Kidney capillary endothelial cell (primary cell): Measurements from ENCODE around the gene EPB41.
A peak's percentile ranks its signal among the peaks of the same experiment; 100 is the strongest.
"Not testable (repeated sequence)": the region's sequence is repeated elsewhere in the genome, so short reads cannot be mapped to it uniquely, and the experiment has no call there.

Experiments used
- DNase-seq: peaks from one replicate; pipeline ENCODE4 v3.0.0-alpha.2; 2018; ENCODE audit warnings: low spot score

The EPB41 gene

GRCh38 chr1:28914228-28915030, at the start of gene EPB41:
TSS of gene EPB41 (plus strand) at chr1:28914569. CDS start at chr1:28987438, 72,869 bp downstream.
- peak; percentile 63 for DNase-seq

GRCh38 chr1:28864695-28865094, 49.7 kb upstream of the EPB41 start:
- no peak for DNase-seq

- DNase-seq: no peak
Measured at GRCh38 chr1:28865997-28866650, 48.2 kb upstream of the EPB41 start.

DNA sequence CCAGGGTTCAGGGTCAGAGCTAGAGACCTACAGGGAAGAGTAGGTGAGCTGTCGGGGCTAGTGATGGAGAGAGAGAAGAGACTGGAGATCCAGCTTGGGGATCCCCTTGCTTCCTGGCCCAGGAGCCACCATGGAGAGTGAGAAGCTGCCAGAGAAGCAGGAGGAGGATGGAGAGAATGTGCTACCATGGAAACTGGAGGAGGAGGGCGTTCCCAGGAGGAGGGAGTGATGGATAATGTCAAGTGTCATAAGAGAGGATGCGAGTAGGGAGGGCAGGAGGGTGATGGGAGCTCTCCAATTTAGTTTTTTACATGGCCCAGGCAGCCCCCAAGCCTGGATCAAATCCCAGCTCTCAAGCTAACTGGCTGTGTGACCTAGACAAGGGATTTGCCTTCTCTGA, 46.5 kb upstream of the EPB41 start:
- no peak for DNase-seq

DNA sequence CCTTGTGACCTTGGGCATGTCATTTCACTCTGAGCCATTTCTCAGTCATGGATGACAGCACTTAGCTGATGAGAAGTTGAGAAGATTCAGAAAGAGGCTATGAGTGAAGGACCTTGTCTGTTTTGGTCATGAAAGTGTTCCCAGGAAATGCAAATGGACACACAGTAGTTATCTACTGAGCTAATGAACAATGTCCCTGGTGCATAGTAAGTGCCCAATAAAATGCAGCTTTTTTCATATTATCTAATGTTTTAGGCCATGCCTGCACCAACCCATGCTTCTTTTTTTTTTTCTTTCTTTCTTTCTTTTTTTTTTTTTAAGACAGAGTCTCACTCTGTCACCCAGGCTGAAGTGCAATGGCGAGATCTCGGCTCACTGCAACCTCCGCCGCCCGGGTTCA, 44.4 kb upstream of the EPB41 start:
- DNase-seq: no peak

- no peak for DNase-seq
Measured at GRCh38 chr1:28871631-28872401, 42.6 kb upstream of the EPB41 start.

- DNase-seq: not testable (repeated sequence)
Measured at GRCh38 chr1:28875134-28875533, 39.2 kb upstream of the EPB41 start.

DNA sequence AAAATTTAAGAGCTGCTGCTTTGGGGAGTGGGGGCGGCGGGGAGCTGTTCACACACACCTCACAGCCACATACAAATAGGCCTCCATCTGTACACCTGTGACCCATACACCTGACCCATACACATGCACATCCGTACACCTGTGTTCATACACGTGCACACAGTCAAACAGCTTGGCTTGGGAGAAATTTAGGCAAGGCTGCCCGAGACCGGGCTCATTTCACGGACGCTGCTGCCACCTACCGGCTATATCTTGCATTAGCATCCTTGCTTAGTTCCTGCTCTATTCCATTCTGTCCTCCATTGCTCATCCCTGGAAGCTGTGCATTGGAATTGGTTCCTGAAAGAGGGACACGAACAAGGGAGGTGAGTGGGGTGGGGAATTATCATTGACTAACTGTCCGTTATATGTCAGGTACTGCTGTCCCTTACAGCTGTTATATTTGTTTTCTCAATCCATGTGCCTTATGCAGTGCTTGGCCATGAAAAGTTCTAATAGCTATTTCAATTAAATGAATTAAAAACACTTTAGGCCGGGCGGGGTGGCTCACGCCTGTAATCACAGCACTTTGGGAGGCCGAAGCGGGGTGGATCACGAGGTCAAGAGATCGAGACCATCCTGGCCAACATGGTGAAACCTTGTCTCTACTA, 37.1 kb upstream of the EPB41 start:
- peak; percentile 75 for DNase-seq

DNA sequence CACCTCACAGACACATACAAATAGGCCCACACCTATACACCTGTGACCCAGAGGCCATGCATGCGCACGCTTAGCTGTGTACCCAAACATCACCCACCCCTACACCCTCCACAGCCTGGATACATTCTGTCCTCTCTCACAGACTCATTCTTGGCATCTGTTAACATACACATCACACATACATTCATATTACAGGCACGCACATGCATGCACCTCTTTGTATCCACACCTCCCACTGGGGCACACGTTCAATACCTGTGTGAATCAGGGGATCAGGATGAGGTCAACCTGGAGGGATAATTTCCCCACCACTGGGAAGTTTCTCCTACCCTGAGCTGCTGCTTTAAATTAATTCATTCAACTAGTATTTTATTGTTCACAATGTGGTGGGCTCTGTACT, 35.6 kb upstream of the EPB41 start:
- DNase-seq: no peak

DNA sequence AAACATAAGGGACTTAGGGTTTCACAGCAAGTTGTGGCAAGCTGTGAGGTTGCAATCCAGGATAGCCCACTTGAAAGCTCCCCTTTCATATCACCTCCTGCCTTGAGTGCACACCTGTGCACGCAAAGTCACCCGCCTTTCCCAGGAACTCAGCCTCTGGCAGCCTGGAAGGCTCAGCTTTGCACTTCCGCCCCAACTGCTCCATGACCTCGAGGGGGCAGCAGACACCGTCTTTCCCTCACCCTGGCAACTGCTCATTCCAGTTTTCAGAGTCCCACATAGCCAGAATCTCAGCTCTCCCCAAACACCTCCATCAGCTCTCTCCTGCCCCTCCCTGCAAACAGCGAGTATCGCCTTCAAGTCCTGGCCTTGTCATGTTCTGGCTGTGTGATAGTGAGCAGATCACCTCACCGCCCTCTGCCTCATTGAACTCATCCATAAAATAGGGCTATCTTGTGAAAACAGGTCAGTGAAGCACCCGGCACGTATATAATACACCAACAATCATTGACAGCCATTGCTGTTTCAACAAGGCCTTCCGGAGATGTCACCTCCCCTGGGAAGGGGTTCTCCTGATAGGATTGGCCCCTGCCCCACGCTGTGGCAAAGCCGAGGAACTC, 32.2 kb upstream of the EPB41 start:
- peak; percentile 79 for DNase-seq

DNA sequence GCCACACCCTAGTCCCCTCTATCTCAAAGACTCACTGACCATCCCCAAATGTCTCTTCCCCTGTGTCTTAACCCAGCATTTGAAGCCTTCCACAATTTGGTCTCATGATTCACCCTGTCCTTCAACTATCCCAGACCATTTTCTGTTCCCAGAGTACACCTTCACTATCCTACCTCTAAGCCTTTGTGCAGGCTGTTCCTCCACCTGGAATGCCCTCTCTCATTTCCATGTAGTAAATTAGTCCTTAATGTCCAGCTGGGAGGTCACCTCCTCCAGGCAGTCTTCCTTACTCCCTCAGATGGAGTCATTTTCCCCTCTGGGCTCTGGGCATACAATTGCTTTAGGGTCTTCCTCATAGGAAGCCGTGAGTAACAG, 31.1 kb upstream of the EPB41 start:
- no peak for DNase-seq

- no peak for DNase-seq
Measured at GRCh38 chr1:28885472-28885877, 28.9 kb upstream of the EPB41 start.

GRCh38 chr1:28885977-28886730, 28.2 kb upstream of the EPB41 start:
- DNase-seq: no peak

DNA sequence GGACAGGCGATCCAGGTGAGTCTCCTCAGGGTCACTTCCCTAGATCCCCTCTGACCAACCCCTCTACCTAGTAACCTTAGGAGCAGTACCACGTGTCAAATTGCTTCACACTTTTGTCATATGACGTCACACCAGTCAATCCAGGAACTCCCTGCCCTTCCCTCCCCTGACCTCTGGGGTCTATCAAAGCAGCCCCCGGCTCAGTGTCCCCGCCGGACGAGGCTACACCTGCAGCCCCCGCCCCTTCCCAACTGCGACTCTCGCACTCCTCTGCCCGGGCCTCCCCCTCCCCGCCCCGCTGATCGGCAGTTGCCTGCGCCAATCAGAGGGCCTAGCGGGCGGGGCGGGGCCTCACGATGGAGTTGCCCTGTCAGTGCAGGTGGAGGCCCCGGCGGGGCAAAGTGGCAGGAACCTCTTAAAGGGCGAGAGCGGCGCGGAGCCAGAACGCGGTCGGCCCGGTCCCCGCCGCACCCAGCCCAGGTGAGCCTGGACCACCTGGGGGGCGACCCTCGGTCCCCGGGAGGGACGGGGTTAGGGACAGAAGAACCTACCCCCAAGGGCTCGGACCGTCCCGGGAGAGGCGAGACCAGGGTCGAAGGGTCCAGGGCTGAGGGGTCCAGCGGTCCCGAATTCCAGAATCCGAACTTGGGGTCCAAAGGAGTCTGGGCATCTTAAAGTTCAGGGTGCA, 27.5 kb upstream of the EPB41 start:
- peak; percentile 32 for DNase-seq

GRCh38 chr1:28887419-28887834, 26.9 kb upstream of the EPB41 start:
- DNase-seq: no peak

DNA sequence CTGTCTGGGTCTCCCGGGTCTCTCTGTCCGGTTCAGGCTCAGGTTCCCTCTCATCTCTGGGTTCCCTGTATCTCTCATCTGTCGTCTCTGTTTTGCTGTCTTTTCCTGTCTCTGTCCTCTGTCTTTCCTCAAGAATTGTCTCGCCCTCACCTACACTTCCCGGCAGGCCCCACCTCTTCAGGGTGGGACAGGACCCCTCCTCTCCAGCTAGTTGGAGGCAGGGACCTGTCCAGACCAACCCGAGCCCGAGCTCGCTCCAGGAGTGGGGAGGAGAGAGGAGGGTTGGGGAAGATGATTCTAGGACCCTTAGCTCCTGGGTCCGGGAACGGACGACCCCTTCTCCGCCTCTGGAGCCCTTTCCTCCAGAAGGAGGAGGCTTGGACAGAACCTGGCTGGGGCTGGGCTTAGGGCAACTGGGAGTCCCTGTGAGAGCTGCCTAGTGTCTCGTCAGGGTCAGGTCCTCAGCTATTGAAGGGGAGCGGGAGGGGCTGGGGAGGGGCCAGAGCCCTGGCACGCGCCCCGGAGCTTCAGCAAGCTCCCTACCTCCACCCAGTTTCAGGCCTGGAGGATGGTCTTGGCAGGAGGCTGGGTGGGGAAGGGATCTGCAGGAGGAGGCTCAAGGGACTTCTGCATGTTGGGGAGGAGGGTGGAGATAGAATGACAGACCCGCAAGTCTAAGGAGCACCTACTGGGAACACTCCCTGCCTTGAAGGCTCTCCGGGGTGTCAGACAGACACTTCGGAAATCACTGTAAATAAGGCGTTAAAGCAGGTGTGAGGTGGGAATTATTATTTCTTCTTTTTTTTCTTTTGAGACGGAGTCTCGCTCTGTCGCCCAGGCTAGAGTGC, 26.3 kb upstream of the EPB41 start:
- DNase-seq: no peak

DNA sequence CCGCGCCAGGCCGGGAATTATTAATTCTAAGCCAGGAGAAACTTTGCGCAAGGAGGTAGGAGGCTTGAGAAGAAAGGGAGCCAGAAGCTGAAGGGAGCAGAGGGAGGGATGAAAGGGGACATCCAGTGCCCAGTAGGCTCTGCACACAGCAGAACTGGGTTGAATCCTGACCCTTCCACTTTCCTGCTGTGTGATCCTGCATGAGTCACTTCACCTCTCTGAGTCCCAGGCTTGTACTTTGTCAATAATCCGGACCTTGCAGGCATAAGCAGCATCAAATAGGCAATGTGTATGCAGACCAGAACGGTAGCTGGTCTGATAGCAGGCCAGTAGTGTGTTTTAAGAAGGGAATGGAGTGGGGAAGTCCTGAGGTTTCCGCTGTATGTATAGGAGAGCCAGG, 25.5 kb upstream of the EPB41 start:
- no peak for DNase-seq

DNA sequence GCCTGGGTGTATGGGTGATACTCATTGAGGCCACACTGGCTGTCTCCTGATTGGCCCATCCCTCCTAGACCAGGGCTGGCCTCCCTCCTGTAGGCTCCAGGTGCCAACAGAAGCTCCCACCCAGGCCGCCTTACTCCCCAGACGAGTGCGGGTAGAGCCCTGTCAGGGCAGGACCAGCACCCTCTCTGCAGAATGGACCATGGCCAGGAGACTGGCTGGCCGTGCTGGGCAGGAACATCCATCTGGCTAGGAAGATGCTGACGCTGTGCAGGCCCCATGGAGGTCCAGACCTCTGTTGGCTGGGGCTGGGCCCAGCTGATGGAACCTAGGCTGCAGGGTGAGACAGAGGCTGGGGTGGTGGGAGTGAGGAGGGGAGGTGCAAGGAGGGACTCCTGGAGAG, 25.0 kb upstream of the EPB41 start:
- no peak for DNase-seq

GRCh38 chr1:28890435-28890834, 23.9 kb upstream of the EPB41 start:
- no peak for DNase-seq

GRCh38 chr1:28890836-28891235, 23.5 kb upstream of the EPB41 start:
- DNase-seq: no peak
